Uterus (tissue), 4 donors: ENCODE data around the gene ST6GAL2. TPM values are rescaled to one million over a fixed set of nuclear protein-coding genes. Genes with fewer than 3 reads are reported as not detected.

Source experiments
- DNase-seq, 2 donors: peaks; one replicate each; pipeline ENCODE4 v3.0.0-alpha.2; 2019 to 2020
- H3K27ac ChIP-seq, 2 donors: fragments of 200-600 bp; sonication (generic); 1 replicate in 1 of 2; 2 replicates in 1 of 2; pipeline ENCODE4 v1.5.1; 2016 to 2018
- H3K27me3 ChIP-seq, 2 donors: fragments of 200-600 bp; sonication (generic); one replicate each; pipeline ENCODE4 v1.5.1; 2018 to 2019; ENCODE audit warnings: control low read depth in 1 of 2
- H3K36me3 ChIP-seq, 2 donors: fragments of 200-600 bp; sonication (generic); one replicate each; pipeline ENCODE4 v1.5.1; 2019; ENCODE audit warnings: control low read depth in 1 of 2
- H3K4me1 ChIP-seq, 2 donors: fragments of 200-600 bp; sonication (generic); one replicate each; pipeline ENCODE4 v1.5.1; 2018 to 2019; ENCODE audit warnings: control low read depth in 1 of 2
- H3K4me3 ChIP-seq, 2 donors: fragments of 200-600 bp; sonication (generic); 1 replicate in 1 of 2; 2 replicates in 1 of 2; pipeline ENCODE4 v1.5.1; 2018 to 2019; ENCODE audit warnings: mild to moderate bottlenecking in 1 of 2
- H3K9me3 ChIP-seq, 2 donors: fragments of 200-600 bp; sonication (generic); one replicate each; pipeline ENCODE4 v1.5.1; 2019; ENCODE audit warnings: control low read depth in 1 of 2
- POLR2A ChIP-seq, 2 donors: fragments of 450-650 bp; IDR thresholded peaks; one replicate each; pipeline ENCODE4 v1.6.1; 2016; ENCODE audit warnings: antibody characterized with exemption in 2 of 2, mild to moderate bottlenecking in 1 of 2, moderate library complexity in 1 of 2
- intact Hi-C: fragments of 100-400 bp; cut with DNase I; formaldehyde crosslinking; loops from one replicate; pipeline ENCODE4 v1.15.1; 2023; ENCODE audit warnings: low total_unique reads
- total RNA-seq, 4 donors: library from RNA; depleted of rRNA in 3 of 4; stranded (reverse); fragments of >200 nt in 3 of 4; gene quantifications; one replicate each; pipeline versions ENCODE4 v1.1.0 to v1.2.4, GENCODE V29; 2014 to 2023
- TF ChIP-seq, protein P1 (sequence below), 4 experiments: fragments of 200-600 bp in 2 of 4; fragments of 450-650 bp in 2 of 4; sonication (generic) in 2 of 4; IDR thresholded peaks; one replicate each; pipeline ENCODE4 v1.5.1; 2016 to 2019; ENCODE audit warnings: antibody characterized with exemption in 4 of 4, mild to moderate bottlenecking in 2 of 4, moderate library complexity in 1 of 4
- donor health status: DM: yes; HTN: yes; CAD: no.

ST6GAL2 gene
- total RNA-seq, 4 donors from 2014 or later, result 0.51 to 64.2 (median 2.6) TPM; not detected in 1

DNA sequence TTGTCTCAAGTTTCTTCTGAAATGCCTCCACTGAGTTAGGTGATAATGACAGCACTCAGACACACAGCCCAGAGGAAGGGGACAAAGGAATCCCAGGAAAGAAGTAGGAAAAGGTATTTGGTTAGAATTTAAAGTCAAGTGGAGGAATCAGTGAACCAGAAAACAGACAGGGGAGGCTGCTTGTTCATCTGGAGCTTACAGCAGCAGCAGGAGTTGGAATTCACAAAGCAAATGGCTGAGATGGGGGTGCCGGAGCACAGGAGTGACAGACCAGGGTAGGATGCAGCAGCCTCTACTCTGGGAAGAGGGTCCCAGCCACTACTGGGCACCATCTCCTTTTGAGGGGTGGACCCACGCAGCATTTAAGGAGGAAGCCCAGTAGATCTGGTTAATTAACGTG is 104.8 kb downstream of the ST6GAL2 start:
- DNase-seq, result no peak
- H3K27me3 ChIP-seq, result no peaks in the 10 kb centered on the region
- TF ChIP-seq, protein P1, sequence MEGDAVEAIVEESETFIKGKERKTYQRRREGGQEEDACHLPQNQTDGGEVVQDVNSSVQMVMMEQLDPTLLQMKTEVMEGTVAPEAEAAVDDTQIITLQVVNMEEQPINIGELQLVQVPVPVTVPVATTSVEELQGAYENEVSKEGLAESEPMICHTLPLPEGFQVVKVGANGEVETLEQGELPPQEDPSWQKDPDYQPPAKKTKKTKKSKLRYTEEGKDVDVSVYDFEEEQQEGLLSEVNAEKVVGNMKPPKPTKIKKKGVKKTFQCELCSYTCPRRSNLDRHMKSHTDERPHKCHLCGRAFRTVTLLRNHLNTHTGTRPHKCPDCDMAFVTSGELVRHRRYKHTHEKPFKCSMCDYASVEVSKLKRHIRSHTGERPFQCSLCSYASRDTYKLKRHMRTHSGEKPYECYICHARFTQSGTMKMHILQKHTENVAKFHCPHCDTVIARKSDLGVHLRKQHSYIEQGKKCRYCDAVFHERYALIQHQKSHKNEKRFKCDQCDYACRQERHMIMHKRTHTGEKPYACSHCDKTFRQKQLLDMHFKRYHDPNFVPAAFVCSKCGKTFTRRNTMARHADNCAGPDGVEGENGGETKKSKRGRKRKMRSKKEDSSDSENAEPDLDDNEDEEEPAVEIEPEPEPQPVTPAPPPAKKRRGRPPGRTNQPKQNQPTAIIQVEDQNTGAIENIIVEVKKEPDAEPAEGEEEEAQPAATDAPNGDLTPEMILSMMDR (IDR thresholded peaks at IDR 0.05), result no peak
- TF ChIP-seq POLR2A (IDR thresholded peaks at IDR 0.05), result no peak
- no peaks in the 10 kb centered on the region for H3K36me3 ChIP-seq
- intact Hi-C loops, result no loop called here
- no peak overlapping the region for H3K27ac ChIP-seq
- H3K4me3 ChIP-seq, result no peak overlapping the region
- no peaks in the 10 kb centered on the region for H3K4me1 ChIP-seq
- H3K9me3 ChIP-seq, result no peaks in the 10 kb centered on the region

DNA sequence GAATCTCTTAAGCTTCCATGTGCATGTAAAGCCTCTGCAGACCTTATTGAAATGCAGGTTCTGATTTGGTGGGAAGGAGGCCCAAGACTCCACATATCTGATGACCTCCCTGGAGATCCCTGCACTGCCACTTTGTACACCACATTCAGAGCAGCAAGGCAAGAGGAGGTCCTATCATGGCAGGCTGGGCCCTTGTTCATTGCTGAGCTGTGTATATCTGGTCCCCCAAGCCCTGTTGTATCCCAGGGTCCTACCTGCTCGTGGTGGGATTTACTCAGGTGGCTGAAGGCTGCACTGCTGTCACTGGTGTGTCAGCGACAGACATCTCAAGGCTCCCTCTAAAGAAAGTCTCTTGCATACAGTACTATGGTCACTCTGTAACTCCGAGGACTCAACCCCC is 114.2 kb downstream of the ST6GAL2 start:
- Histone ChIP-seq H3K27me3 (no peaks in the 10 kb centered on the region), H3K27ac (no peak overlapping the region), H3K36me3 (no peaks in the 10 kb centered on the region), H3K9me3 (no peaks in the 10 kb centered on the region), H3K4me1 (no peaks in the 10 kb centered on the region), H3K4me3 (no peak overlapping the region)
- DNase-seq, result no peak
- intact Hi-C loops, result no loop called here
- TF ChIP-seq, protein P1 (IDR thresholded peaks at IDR 0.05), result no peak
- TF ChIP-seq POLR2A (IDR thresholded peaks at IDR 0.05), result no peak

- no peaks in the 10 kb centered on the region for H3K36me3 ChIP-seq
- TF ChIP-seq, protein P1 (IDR thresholded peaks at IDR 0.05), result no peak
- no peak for TF ChIP-seq POLR2A (IDR thresholded peaks at IDR 0.05)
- DNase-seq, result no peak
- no peaks in the 10 kb centered on the region for H3K27me3 ChIP-seq
- intact Hi-C loops, result no loop called here
- no peak overlapping the region for H3K4me3 ChIP-seq
- no peaks in the 10 kb centered on the region for H3K4me1 ChIP-seq
- no peak overlapping the region for H3K27ac ChIP-seq
- no peaks in the 10 kb centered on the region for H3K9me3 ChIP-seq
These were observed 115.0 kb downstream of the ST6GAL2 start for GRCh38 chr2:106770986-106771385.

DNA sequence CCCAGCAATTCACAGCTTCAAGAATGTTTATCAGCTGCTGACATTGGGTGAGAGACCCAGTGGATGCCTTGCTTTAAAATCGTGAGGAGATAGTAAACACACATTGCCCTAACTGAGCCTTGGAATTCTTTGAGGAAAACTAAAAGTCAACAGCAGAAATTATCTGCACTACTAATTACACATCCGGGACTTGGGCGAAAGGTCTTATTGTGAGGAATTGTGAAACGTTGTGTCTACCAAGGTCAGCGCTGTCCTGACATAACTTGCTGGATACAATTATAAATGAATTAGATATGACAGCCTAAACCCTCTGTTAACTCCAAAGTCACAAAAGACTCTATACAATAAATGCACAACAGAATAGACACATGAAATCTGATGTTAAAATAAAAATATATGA is 121.4 kb downstream of the ST6GAL2 start:
- no peak for DNase-seq
- Histone ChIP-seq H3K36me3 (no peaks in the 10 kb centered on the region), H3K27me3 (no peaks in the 10 kb centered on the region), H3K9me3 (no peaks in the 10 kb centered on the region), H3K27ac (no peak overlapping the region), H3K4me3 (no peak overlapping the region), H3K4me1 (peaks cover 0 to under 1% of the 10 kb centered on the region in 2 donors)
- TF ChIP-seq POLR2A (IDR thresholded peaks at IDR 0.05), result no peak
- TF ChIP-seq, protein P1 (IDR thresholded peaks at IDR 0.05), result no peak
- intact Hi-C loops, result no loop called here

GRCh38 chr2:106759966-106760365 is 126.0 kb downstream of the ST6GAL2 start:
- H3K27ac ChIP-seq, result no peak overlapping the region
- peaks cover 0 to 5% of the 10 kb centered on the region in 2 donors for H3K4me1 ChIP-seq
- H3K4me3 ChIP-seq, result no peak overlapping the region
- no peaks in the 10 kb centered on the region for H3K27me3 ChIP-seq
- H3K9me3 ChIP-seq, result no peaks in the 10 kb centered on the region
- intact Hi-C loops, result no loop called here
- TF ChIP-seq POLR2A (IDR thresholded peaks at IDR 0.05), result no peak
- TF ChIP-seq, protein P1 (IDR thresholded peaks at IDR 0.05), result no peak
- no peak for DNase-seq
- H3K36me3 ChIP-seq, result no peaks in the 10 kb centered on the region
